Activated naive CD4-positive, alpha-beta T cell treated with anti-CD3 and anti-CD28 coated beads for 36 hours (primary cell): ENCODE results near the gene TOR1AIP2. TPM values are rescaled to one million over a fixed set of nuclear protein-coding genes. Genes with fewer than 3 reads are reported as not detected.
"Not testable (repeated sequence)": the region's sequence is repeated elsewhere in the genome, so short reads cannot be mapped to it uniquely, and the experiment has no call there.

ENCODE experiments used
- CTCF ChIA-PET: fragments of 350-600 bp; sonication (Branson Sonifier 250); formaldehyde crosslinking; loops from one replicate; lab custom pipeline; 2021; ENCODE audit warnings: antibody characterized with exemption; lab: Charles Lee
- DNase-seq: peaks from one replicate; pipeline ENCODE4 v3.0.0-alpha.2; 2020
- H3K27ac Mint-ChIP-seq: one replicate; pipeline ENCODE4 v1.8.0; 2021; ENCODE audit warnings: mild to moderate bottlenecking, mixed read lengths
- H3K27me3 Mint-ChIP-seq: one replicate; pipeline ENCODE4 v1.8.0; 2021; ENCODE audit warnings: low read depth, mixed read lengths
- H3K36me3 Mint-ChIP-seq: one replicate; pipeline ENCODE4 v1.8.0; 2021; ENCODE audit warnings: low read depth, mixed read lengths
- H3K4me1 Mint-ChIP-seq: one replicate; pipeline ENCODE4 v1.8.0; 2021; ENCODE audit warnings: low read depth, mixed read lengths
- H3K4me3 Mint-ChIP-seq: one replicate; pipeline ENCODE4 v1.8.0; 2021; ENCODE audit warnings: mild to moderate bottlenecking, moderate library complexity, mixed read lengths
- H3K9me3 Mint-ChIP-seq: one replicate; pipeline ENCODE4 v1.8.0; 2021; ENCODE audit warnings: mixed read lengths
- intact Hi-C: fragments of 100-400 bp; cut with micrococcal nuclease; formaldehyde crosslinking; loops from one replicate; pipeline ENCODE4 v1.15.1; 2023
- total RNA-seq, 2 experiments: library from RNA; stranded (reverse); gene quantifications; one replicate each; pipeline ENCODE4 v1.2.3, GENCODE V29; 2021

TOR1AIP2 gene
- total RNA-seq, 2 experiments from 2014 or later = 28.1 to 28.9 TPM

GRCh38 chr1:179840107-179840506 is 37.5 kb downstream of the TOR1AIP2 start:
- DNase-seq = no peak
- CTCF ChIA-PET = interaction anchor here (0.6 kb wide), 1 partner anchor 325 kb away, joined by 3 read pairs; no protein-coding TSS in a partner anchor
- peaks cover 7% of the 10 kb centered on the region for H3K36me3 Mint-ChIP-seq
- intact Hi-C loops = no loop called here
- no peaks in the 10 kb centered on the region for H3K4me1 Mint-ChIP-seq
- no peaks in the 10 kb centered on the region for H3K9me3 Mint-ChIP-seq
- H3K27ac Mint-ChIP-seq = no peak overlapping the region
- H3K27me3 Mint-ChIP-seq = no peaks in the 10 kb centered on the region
- no peak overlapping the region for H3K4me3 Mint-ChIP-seq

- DNase-seq, H3K27ac Mint-ChIP-seq, H3K27me3 Mint-ChIP-seq, H3K9me3 Mint-ChIP-seq, H3K36me3 Mint-ChIP-seq, H3K4me3 Mint-ChIP-seq, intact Hi-C loops: not testable (repeated sequence)
- CTCF ChIA-PET = interaction anchor here (1.1 to 1.6 kb wide), 3 partner anchors 22 to 27 kb away, joined by 3 to 6 read pairs (median 5); no protein-coding TSS in a partner anchor
- peaks cover 13% of the 10 kb centered on the region for H3K4me1 Mint-ChIP-seq
Observed at GRCh38 chr1:179836686-179837445, 40.7 kb downstream of the TOR1AIP2 start.

GRCh38 chr1:179831852-179832699 is 45.5 kb downstream of the TOR1AIP2 start:
- Mint-ChIP-seq H3K36me3 (peaks cover 4% of the 10 kb centered on the region), H3K27ac (peak overlapping the region; percentile 15), H3K9me3 (no peaks in the 10 kb centered on the region), H3K4me1 (peaks cover 30% of the 10 kb centered on the region), H3K27me3 (no peaks in the 10 kb centered on the region), H3K4me3 (no peak overlapping the region)
- intact Hi-C loops = loop anchor here (1.0 to 2.0 kb wide), 3 partner anchors 18 to 322 kb away; partner anchors contain the start of genes QSOX1 and TOR1AIP1
- CTCF ChIA-PET = interaction anchor here (0.8 to 2.6 kb wide), 5 partner anchors 14 to 29 kb away, joined by 3 to 10 read pairs (median 4); no protein-coding TSS in a partner anchor
- peak; percentile 57 for DNase-seq

GRCh38 chr1:179831225-179831624 is 46.4 kb downstream of the TOR1AIP2 start:
- intact Hi-C loops = no loop called here
- Mint-ChIP-seq H3K9me3 (no peaks in the 10 kb centered on the region), H3K4me1 (peaks cover 30% of the 10 kb centered on the region), H3K4me3 (no peak overlapping the region), H3K36me3 (peaks cover 4% of the 10 kb centered on the region), H3K27me3 (no peaks in the 10 kb centered on the region), H3K27ac (peak overlapping the region; percentile 15)
- CTCF ChIA-PET = interaction anchor here (1.1 to 2.6 kb wide), 3 partner anchors 13 to 21 kb away, joined by 3 to 10 read pairs (median 8); no protein-coding TSS in a partner anchor
- DNase-seq = no peak

- Mint-ChIP-seq H3K36me3 (no peaks in the 10 kb centered on the region), H3K4me1 (peaks cover 30% of the 10 kb centered on the region), H3K27ac (no peak overlapping the region), H3K9me3 (no peaks in the 10 kb centered on the region), H3K27me3 (no peaks in the 10 kb centered on the region), H3K4me3 (no peak overlapping the region)
- intact Hi-C loops = no loop called here
- CTCF ChIA-PET = interaction anchor here (0.6 to 5.1 kb wide), 4 partner anchors 14 to 521 kb away, joined by 3 to 28 read pairs (median 4); no protein-coding TSS in a partner anchor
- no peak for DNase-seq
Observed at GRCh38 chr1:179828554-179829110, 49.0 kb downstream of the TOR1AIP2 start.

- Mint-ChIP-seq H3K9me3 (no peaks in the 10 kb centered on the region), H3K36me3 (no peaks in the 10 kb centered on the region), H3K4me1 (peaks cover 16% of the 10 kb centered on the region), H3K27ac (no peak overlapping the region), H3K4me3 (no peak overlapping the region), H3K27me3 (no peaks in the 10 kb centered on the region)
- intact Hi-C loops = no loop called here
- no peak for DNase-seq
- CTCF ChIA-PET = interaction anchor here (1.7 to 5.1 kb wide), 2 partner anchors 12 to 17 kb away, joined by 6 to 28 read pairs; no protein-coding TSS in a partner anchor
Observed at GRCh38 chr1:179826626-179827280, 50.9 kb downstream of the TOR1AIP2 start.

GRCh38 chr1:179825798-179826460 is 51.7 kb downstream of the TOR1AIP2 start:
- Mint-ChIP-seq H3K9me3 (no peaks in the 10 kb centered on the region), H3K27ac (no peak overlapping the region), H3K4me3 (no peak overlapping the region), H3K4me1 (peaks cover 8% of the 10 kb centered on the region), H3K27me3 (no peaks in the 10 kb centered on the region), H3K36me3 (no peaks in the 10 kb centered on the region)
- no peak for DNase-seq
- CTCF ChIA-PET = interaction anchor here (5.1 kb wide), 1 partner anchor 11 kb away, joined by 28 read pairs; no protein-coding TSS in a partner anchor
- intact Hi-C loops = no loop called here

- intact Hi-C loops = no loop called here
- no peaks in the 10 kb centered on the region for H3K27me3 Mint-ChIP-seq
- CTCF ChIA-PET = interaction anchor here (5.1 kb wide), 1 partner anchor 11 kb away, joined by 28 read pairs; no protein-coding TSS in a partner anchor
Observed at GRCh38 chr1:179825206-179825605, 52.4 kb downstream of the TOR1AIP2 start.

GRCh38 chr1:179824265-179824664 is 53.3 kb downstream of the TOR1AIP2 start:
- Mint-ChIP-seq H3K27me3 (no peaks in the 10 kb centered on the region), H3K27ac (no peak overlapping the region), H3K36me3 (no peaks in the 10 kb centered on the region), H3K4me1 (no peaks in the 10 kb centered on the region), H3K4me3 (no peak overlapping the region), H3K9me3 (no peaks in the 10 kb centered on the region)
- intact Hi-C loops = no loop called here
- DNase-seq = no peak
- CTCF ChIA-PET = interaction anchor here (1.2 to 2.6 kb wide), 3 partner anchors 10 to 14 kb away, joined by 4 to 12 read pairs (median 11); no protein-coding TSS in a partner anchor

More at GRCh38 chr1:179825206-179825605, 52.4 kb downstream of the TOR1AIP2 start:
- Mint-ChIP-seq H3K27ac (no peak overlapping the region), H3K4me3 (no peak overlapping the region), H3K36me3 (no peaks in the 10 kb centered on the region), H3K4me1 (peaks cover 3% of the 10 kb centered on the region), H3K9me3 (no peaks in the 10 kb centered on the region)
- no peak for DNase-seq

GRCh38 chr1:179823693-179824092 is 53.9 kb downstream of the TOR1AIP2 start:
- H3K27ac Mint-ChIP-seq = no peak overlapping the region
- DNase-seq = no peak
- H3K27me3 Mint-ChIP-seq = no peaks in the 10 kb centered on the region
- H3K36me3 Mint-ChIP-seq = no peaks in the 10 kb centered on the region
- no peak overlapping the region for H3K4me3 Mint-ChIP-seq
- intact Hi-C loops = no loop called here
- CTCF ChIA-PET = interaction anchor here (1.2 to 2.6 kb wide), 3 partner anchors 9 to 14 kb away, joined by 4 to 12 read pairs (median 11); no protein-coding TSS in a partner anchor
- no peaks in the 10 kb centered on the region for H3K9me3 Mint-ChIP-seq
- H3K4me1 Mint-ChIP-seq = no peaks in the 10 kb centered on the region

- no peaks in the 10 kb centered on the region for H3K27me3 Mint-ChIP-seq
Observed at GRCh38 chr1:179822065-179822464, 55.5 kb downstream of the TOR1AIP2 start.

More at GRCh38 chr1:179822065-179822464, 55.5 kb downstream of the TOR1AIP2 start:
- Mint-ChIP-seq H3K4me1 (no peaks in the 10 kb centered on the region), H3K9me3 (no peaks in the 10 kb centered on the region), H3K4me3 (no peak overlapping the region), H3K36me3 (no peaks in the 10 kb centered on the region), H3K27ac (no peak overlapping the region)
- CTCF ChIA-PET = interaction anchor here (2.6 to 18.5 kb wide), 3 partner anchors 7 to 119 kb away, joined by 12 to 771 read pairs (median 20); no protein-coding TSS in a partner anchor
- intact Hi-C loops = no loop called here
- no peak for DNase-seq
